ENCODE results near the gene STK10. TPM values are rescaled to one million over a fixed set of nuclear protein-coding genes. Genes with fewer than 3 reads are reported as not detected.
"Not testable (repeated sequence)": the region's sequence is repeated elsewhere in the genome, so short reads cannot be mapped to it uniquely, and the experiment has no call there.

STK10 gene
- polyA plus RNA-seq, 1 of the 3 experiments (the other 2 are of a cell fraction) = 11.0 TPM

DNA sequence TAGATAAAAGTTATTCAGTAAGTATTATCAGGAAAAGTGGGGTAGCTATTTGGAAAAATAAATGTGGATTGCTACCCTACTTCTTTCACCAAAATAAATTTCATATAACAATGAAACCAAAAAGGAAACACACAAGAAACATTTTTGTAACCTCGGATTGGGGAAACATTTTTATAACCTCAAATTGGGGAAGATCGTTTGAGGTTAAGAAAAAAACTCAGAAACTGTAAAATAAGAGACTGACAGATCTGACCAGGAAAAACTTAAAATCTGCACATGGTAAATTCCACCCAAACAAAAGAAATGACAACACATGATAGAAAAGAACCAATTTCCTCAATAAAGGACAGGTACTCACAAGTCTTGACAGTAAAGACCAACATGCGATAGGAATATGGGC is 19.5 kb upstream of the STK10 start:
- no peak overlapping the region for H3K27ac ChIP-seq (ENCODE audit: low read depth in 2 of 2, low read length in 1 of 2)
- H3F3A ChIP-seq (replicated peaks; ENCODE audit: insufficient read depth) = peaks cover 4% of the 10 kb centered on the region
- H3K9me3 ChIP-seq = no peaks in the 10 kb centered on the region
- TF ChIP-seq CTCF (IDR thresholded peaks at IDR 0.05) (no peak), NRF1 (IDR thresholded peaks at IDR 0.05; ENCODE audit: low read depth, low read length) (no peak), RCOR1 (IDR thresholded peaks at IDR 0.05; ENCODE audit: low read length) (no peak), YY1 (IDR thresholded peaks at IDR 0.05; ENCODE audit: low read depth) (no peak), FOSL2 (IDR thresholded peaks at IDR 0.05; ENCODE audit: borderline replicate concordance, low read depth) (no peak), IRF3 (IDR thresholded peaks at IDR 0.05; ENCODE audit: low read depth, low read length) (no peak)
- no peak overlapping the region for H3K4me2 ChIP-seq
- no peak overlapping the region for H3K4me3 ChIP-seq (ENCODE audit: low read depth in 2 of 2, low read length in 1 of 2)
- no peak overlapping the region for H3K9ac ChIP-seq
- no peaks in the 10 kb centered on the region for H3K4me1 ChIP-seq (ENCODE audit: control insufficient read depth in 1 of 2, insufficient read depth in 2 of 2, low read depth in 1 of 2, low read length in 1 of 2)
- H2AFZ ChIP-seq (ENCODE audit: low read depth) = no peak overlapping the region
- peaks cover 25% of the 10 kb centered on the region; the same call in 1 of the 2 replicates for H3K79me2 ChIP-seq (ENCODE audit: insufficient read depth)
- H4K20me1 ChIP-seq (ENCODE audit: insufficient read depth) = no peaks in the 10 kb centered on the region
- H3K27me3 ChIP-seq (ENCODE audit: insufficient read depth) = no peaks in the 10 kb centered on the region
- ChIA-PET CTCF (interaction anchor here (1.3 kb wide), 1 partner anchor 86 kb away, joined by 3 read pairs; no protein-coding TSS in a partner anchor), POLR2A (no interaction called here)
- peaks cover 20 to 33% of the 10 kb centered on the region in 2 experiments for H3K36me3 ChIP-seq (replicated peaks in 1 of 2; ENCODE audit: control insufficient read depth in 1 of 2, insufficient read depth in 2 of 2, low read length in 1 of 2)
- 97% methylated on average over 3 of the region's 3 CpGs for WGBS (ENCODE audit: low lambda C conversion rate)
- H3K9me2 ChIP-seq = no peaks in the 10 kb centered on the region
- DNase-seq = no peak

DNA sequence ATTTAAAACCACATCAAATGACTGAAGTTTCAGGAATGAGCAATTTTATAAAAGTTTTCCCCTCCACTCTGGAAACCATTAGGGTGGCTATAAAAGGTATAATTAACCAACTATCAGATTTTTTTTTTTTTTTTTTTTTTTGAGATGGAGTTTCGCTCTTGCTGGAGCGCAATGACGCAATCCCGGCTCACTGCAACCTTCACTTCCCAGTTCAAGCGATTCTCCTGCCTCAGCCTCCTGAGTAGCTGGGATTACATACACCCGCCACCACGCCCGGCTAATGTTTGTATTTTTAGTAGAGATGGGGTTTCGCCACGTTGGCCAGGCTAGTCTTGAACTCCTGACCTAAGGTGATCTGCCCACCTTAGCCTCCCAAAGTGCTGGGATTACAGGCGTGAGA is 18.0 kb upstream of the STK10 start:
- CTCF ChIA-PET; POLR2A ChIA-PET; H3K9me3 ChIP-seq; H2AFZ ChIP-seq (ENCODE audit: low read depth); H3K4me2 ChIP-seq; H3K27ac ChIP-seq (ENCODE audit: low read depth in 2 of 2, low read length in 1 of 2); H3K9me2 ChIP-seq; H3F3A ChIP-seq (replicated peaks; ENCODE audit: insufficient read depth); H3K9ac ChIP-seq; H3K27me3 ChIP-seq (ENCODE audit: insufficient read depth); DNase-seq; H4K20me1 ChIP-seq (ENCODE audit: insufficient read depth); H3K4me1 ChIP-seq (ENCODE audit: control insufficient read depth in 1 of 2, insufficient read depth in 2 of 2, low read depth in 1 of 2, low read length in 1 of 2); H3K4me3 ChIP-seq (ENCODE audit: low read depth in 2 of 2, low read length in 1 of 2): not testable (repeated sequence)
- Histone ChIP-seq H3K36me3 (replicated peaks in 1 of 2; ENCODE audit: control insufficient read depth in 1 of 2, insufficient read depth in 2 of 2, low read length in 1 of 2) (peaks cover 9 to 21% of the 10 kb centered on the region in 2 experiments), H3K79me2 (ENCODE audit: insufficient read depth) (peaks cover 24% of the 10 kb centered on the region; the same call in 1 of the 2 replicates)
- WGBS (ENCODE audit: low lambda C conversion rate) = 98% methylated on average over 11 of the region's 11 CpGs

DNA sequence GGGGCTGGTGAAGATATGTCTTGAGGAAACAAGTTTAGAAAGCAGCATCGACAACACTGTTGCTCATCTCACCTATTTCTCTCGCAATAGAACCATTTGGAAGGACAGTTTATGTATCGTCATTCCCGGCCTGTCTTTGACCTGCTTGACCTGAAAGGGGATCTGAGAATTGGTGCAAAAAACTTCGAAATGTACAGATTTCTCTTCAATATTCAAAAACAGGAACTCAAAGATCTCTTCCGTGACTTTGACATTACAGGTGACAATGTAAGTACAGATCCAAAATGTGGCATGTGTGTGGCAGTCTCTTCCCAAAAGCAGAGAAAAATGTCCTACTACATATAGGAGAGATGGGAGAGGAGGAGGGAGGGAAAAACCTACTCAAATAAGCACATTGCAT is 12.5 kb upstream of the STK10 start:
- Histone ChIP-seq H3K27ac (ENCODE audit: low read depth in 2 of 2, low read length in 1 of 2) (no peak overlapping the region), H3K9me2 (no peaks in the 10 kb centered on the region), H3K9me3 (no peaks in the 10 kb centered on the region), H3K79me2 (ENCODE audit: insufficient read depth) (no peaks in the 10 kb centered on the region), H3K36me3 (replicated peaks in 1 of 2; ENCODE audit: control insufficient read depth in 1 of 2, insufficient read depth in 2 of 2, low read length in 1 of 2) (peaks cover 0 to 3% of the 10 kb centered on the region in 2 experiments), H2AFZ (ENCODE audit: low read depth) (no peak overlapping the region), H3K27me3 (ENCODE audit: insufficient read depth) (no peaks in the 10 kb centered on the region), H4K20me1 (ENCODE audit: insufficient read depth) (no peaks in the 10 kb centered on the region), H3K4me1 (ENCODE audit: control insufficient read depth in 1 of 2, insufficient read depth in 2 of 2, low read depth in 1 of 2, low read length in 1 of 2) (no peaks in the 10 kb centered on the region), H3K9ac (no peak overlapping the region), H3K4me3 (ENCODE audit: low read depth in 2 of 2, low read length in 1 of 2) (no peak overlapping the region), H3K4me2 (no peak overlapping the region), H3F3A (replicated peaks; ENCODE audit: insufficient read depth) (no peaks in the 10 kb centered on the region)
- no peak for DNase-seq
- 97% methylated on average over 6 of the region's 6 CpGs for WGBS (ENCODE audit: low lambda C conversion rate)
- CTCF ChIA-PET = interaction anchor here (2.1 kb wide), 1 partner anchor 12 kb away, joined by 12 read pairs; the partner anchor contains the start of gene STK10
- POLR2A ChIA-PET = no interaction called here
- no peak for TF ChIP-seq YY1 (IDR thresholded peaks at IDR 0.05; ENCODE audit: low read depth)
- no peak for TF ChIP-seq GABPA (IDR thresholded peaks at IDR 0.05; ENCODE audit: low read depth)
- TF ChIP-seq MXI1 (IDR thresholded peaks at IDR 0.05; ENCODE audit: low read depth, low read length) = no peak
- no peak for TF ChIP-seq RXRA (IDR thresholded peaks at IDR 0.05; ENCODE audit: borderline replicate concordance, low read depth)
- no peak for TF ChIP-seq FOSL2 (IDR thresholded peaks at IDR 0.05; ENCODE audit: borderline replicate concordance, low read depth)
- TF ChIP-seq USF2 (IDR thresholded peaks at IDR 0.05; ENCODE audit: borderline replicate concordance, low read depth, low read length) = no peak
- no peak for TF ChIP-seq TEAD4 (IDR thresholded peaks at IDR 0.05; ENCODE audit: borderline replicate concordance, insufficient read depth)
- TF ChIP-seq NRF1 (IDR thresholded peaks at IDR 0.05; ENCODE audit: low read depth, low read length) = no peak
- TF ChIP-seq REST (IDR thresholded peaks at IDR 0.05; ENCODE audit: low read depth, low read length) = no peak
- TF ChIP-seq TAF1 (IDR thresholded peaks at IDR 0.05; ENCODE audit: borderline replicate concordance, low read depth, low read length) = no peak
- no peak for TF ChIP-seq FOXM1 (IDR thresholded peaks at IDR 0.05; ENCODE audit: low read depth)
